Stomach (tissue), 4 donors: ENCODE results near the gene RAB36.

Source experiments
- POLR2AphosphoS5 ChIP-seq, 3 donors: sonication (generic); formaldehyde crosslinking; IDR thresholded peaks; one replicate each; pipeline ENCODE4 v1.6.1; 2016; ENCODE audit warnings: antibody characterized with exemption in 3 of 3
- TF ChIP-seq, protein P1 (sequence below), 7 experiments: fragments of 450-650 bp in 4 of 7; fragments of 200-600 bp in 3 of 7; sonication (generic) in 3 of 7; IDR thresholded peaks; one replicate each; pipeline ENCODE4 v1.5.1; 2016 to 2019; ENCODE audit warnings: antibody characterized with exemption in 7 of 7, control low read depth in 2 of 7, mild to moderate bottlenecking in 1 of 7

DNA sequence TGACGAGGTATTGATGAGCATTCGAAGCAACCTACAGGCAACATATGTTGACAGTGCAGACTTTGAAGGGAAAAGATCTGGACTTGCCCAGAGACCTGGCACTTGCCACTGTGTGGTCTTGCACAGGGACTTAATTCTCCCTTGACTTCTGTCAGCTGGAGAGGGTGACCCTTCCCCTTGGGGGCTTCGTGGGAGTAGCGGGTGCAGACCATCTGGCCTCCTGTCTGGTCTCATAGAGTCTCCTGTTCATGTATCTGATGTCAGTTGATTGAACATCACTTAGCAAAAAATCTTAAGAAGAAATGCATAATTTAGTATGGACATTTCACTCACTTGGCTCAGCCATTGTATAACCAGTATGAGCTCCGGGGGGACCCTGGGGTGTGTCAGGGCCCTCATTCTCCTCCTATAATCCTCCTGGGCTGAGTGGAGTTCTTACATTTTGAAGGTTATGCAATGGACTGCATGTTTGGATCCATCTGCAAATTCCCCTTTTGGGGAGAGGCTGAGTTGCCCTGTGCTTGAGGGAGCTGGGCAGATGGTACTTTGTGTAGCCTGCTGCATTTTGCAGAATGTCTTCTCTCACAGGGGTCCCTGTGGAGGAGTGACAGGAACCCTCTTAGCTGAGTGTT lies 48.0 kb downstream of the RAB36 start:
- TF ChIP-seq, protein P1, sequence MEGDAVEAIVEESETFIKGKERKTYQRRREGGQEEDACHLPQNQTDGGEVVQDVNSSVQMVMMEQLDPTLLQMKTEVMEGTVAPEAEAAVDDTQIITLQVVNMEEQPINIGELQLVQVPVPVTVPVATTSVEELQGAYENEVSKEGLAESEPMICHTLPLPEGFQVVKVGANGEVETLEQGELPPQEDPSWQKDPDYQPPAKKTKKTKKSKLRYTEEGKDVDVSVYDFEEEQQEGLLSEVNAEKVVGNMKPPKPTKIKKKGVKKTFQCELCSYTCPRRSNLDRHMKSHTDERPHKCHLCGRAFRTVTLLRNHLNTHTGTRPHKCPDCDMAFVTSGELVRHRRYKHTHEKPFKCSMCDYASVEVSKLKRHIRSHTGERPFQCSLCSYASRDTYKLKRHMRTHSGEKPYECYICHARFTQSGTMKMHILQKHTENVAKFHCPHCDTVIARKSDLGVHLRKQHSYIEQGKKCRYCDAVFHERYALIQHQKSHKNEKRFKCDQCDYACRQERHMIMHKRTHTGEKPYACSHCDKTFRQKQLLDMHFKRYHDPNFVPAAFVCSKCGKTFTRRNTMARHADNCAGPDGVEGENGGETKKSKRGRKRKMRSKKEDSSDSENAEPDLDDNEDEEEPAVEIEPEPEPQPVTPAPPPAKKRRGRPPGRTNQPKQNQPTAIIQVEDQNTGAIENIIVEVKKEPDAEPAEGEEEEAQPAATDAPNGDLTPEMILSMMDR (IDR thresholded peaks at IDR 0.05) = no peak
- TF ChIP-seq POLR2AphosphoS5 (IDR thresholded peaks at IDR 0.05) = no peak
